ENCODE results near the gene DCBLD1.

Gene DCBLD1

GRCh38 chr6:117568247-117568646 is 85.8 kb downstream of the DCBLD1 start:
- DNase-seq = no peak

GRCh38 chr6:117568831-117569410 is 86.4 kb downstream of the DCBLD1 start:
- no peak for DNase-seq

GRCh38 chr6:117573006-117573680 is 90.7 kb downstream of the DCBLD1 start:
- no peak for DNase-seq

GRCh38 chr6:117574198-117574597 is 91.7 kb downstream of the DCBLD1 start:
- no peak for DNase-seq

- DNase-seq = no peak
Measured at GRCh38 chr6:117585647-117586046, 103.2 kb downstream of the DCBLD1 start.

DNA sequence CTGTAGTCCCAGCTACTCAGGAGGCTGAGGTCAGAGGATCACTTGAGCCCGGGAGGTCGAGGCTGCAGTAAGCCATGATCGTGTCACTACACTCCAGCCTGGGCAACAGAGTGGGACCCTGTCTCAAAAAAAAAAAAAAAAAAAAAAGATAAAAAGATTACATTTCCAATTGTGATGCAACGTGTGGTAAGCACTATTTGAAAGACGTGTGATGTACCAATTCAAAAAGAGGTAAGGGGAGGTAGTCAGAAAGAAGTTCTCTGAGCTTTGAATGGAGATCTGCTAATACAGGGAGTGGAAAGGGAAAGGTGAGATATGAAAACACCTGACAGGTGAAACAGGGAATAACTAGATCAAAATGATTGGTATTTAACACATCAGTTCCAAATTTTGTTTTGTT is 108.0 kb downstream of the DCBLD1 start:
- no peak for DNase-seq

DNA sequence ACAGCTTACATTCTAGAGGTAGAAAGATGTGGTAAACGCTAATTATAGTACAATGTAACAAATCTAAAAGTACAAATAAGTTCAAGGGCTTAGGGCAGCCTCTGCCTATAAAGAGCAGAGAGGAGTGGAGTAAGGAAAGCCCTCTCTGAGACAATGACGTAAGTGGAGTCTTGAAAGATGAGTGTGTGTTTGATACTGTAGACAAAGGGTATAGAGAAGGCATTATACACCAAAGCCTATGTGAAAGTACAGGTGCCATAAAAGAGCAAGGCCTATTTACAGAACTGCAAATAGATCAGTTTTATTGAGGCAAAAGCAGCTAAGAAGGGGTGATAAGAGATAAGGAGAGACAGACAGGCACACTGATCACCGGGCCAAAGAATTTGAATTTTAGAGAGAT is 108.9 kb downstream of the DCBLD1 start:
- no peak for DNase-seq

DNA sequence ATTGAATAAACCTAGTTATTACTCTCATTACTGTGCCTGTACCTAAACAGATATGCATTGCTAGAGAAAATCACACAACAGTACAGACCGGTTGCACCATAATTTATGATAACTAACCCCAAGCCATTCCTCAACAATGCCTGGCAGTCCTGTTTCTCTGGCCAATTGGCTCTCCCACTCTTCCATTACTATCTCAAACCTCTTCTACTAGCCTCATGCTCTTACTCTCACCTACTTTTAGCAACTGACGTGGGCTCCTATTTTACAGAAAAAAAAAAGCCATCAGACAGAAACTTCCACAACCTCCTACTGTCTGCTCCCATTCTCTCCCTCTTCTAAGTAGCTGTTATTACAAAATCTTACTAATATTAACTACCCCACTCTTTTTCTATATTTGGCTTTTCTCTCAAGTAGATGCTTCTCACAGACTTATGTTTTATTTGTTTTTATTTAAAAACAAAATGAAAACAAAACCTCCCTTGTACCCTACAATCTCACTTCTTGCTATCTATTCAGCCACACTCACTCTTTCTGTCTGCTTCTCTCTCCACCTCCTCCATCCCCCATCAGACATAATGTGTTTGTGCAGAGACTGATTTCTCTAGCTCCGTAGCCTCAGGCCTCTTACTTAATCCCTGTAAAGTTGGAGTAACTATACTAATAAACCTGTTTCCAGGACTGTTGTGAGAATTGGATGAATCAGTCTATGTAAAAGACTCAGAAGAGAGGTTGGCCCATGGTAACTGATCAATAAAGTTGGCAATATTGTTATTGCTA is 110.7 kb downstream of the DCBLD1 start:
- no peak for DNase-seq

DNA sequence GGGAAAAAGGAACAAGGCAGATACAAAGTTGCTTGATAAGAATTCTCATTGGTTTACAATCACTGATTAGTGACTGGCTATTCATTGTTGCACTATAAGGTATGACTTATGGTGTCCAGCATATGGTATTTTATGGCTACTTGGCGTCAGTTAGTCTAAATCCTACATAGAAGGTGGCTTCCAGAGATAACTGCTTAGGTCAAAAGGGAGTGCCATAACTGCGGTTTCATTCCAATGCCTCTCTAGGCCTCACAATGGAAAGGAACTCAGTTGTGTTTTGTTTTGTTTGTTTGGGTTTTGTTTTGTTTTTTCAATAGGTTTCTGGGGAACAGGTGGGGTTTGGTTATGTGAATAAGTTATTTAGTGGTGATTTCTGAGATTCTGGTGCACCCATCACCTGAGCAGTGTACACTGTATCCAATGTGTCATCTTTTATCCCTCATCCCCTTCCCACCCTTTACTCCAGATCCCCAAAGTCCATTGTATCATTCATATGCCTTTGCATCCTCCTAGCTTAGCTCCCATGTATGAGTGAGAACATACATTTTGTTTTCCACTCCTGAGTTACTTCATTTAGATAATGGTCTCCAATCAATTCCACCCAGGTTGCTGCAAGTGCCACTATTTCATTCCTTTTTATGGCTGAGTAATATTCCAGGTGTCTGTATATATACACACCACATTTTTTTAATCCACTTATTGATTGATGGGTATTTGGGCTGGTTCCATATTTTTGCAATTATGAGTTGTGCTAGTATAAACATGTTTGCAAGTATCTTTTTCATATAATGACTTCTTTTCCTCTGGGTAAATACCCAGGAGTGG is 112.8 kb downstream of the DCBLD1 start:
- no peak for DNase-seq

- no peak for DNase-seq
Measured at GRCh38 chr6:117597755-117598154, 115.3 kb downstream of the DCBLD1 start.
